WERI-Rb-1 (cell line): ENCODE data around the gene TTC28.

Source experiments
- DNase-seq: peaks from one replicate; pipeline ENCODE4 v3.0.0-alpha.2; 2020
- H3K27ac ChIP-seq: fragments of 250-450 bp; sonication (Bioruptor Pico); 2 replicates; pipeline ENCODE4 v1.5.1; 2020; ENCODE audit warnings: mild to moderate bottlenecking, moderate library complexity
- H3K27me3 ChIP-seq: fragments of 250-450 bp; sonication (Bioruptor Pico); 2 replicates; pipeline ENCODE4 v1.5.1; 2021; ENCODE audit warnings: mild to moderate bottlenecking, low read depth, moderate library complexity; ENCODE audit not compliant: insufficient read depth, severe bottlenecking
- H3K36me3 ChIP-seq: fragments of 250-450 bp; sonication (Bioruptor Pico); 2 replicates; pipeline ENCODE4 v1.5.1; 2020; ENCODE audit warnings: mild to moderate bottlenecking, moderate library complexity
- H3K4me3 ChIP-seq: 2 replicates; pipeline ENCODE4 v1.5.1; 2011; ENCODE audit warnings: low read depth, mild to moderate bottlenecking, control low read depth, low read length
- H3K9me3 ChIP-seq: fragments of 250-450 bp; sonication (Bioruptor Pico); 2 replicates; pipeline ENCODE4 v1.5.1; 2021; ENCODE audit warnings: mild to moderate bottlenecking, moderate library complexity; ENCODE audit not compliant: severe bottlenecking
- TF ChIP-seq, protein P1 (sequence below): IDR thresholded peaks from 2 replicates; pipeline ENCODE4 v1.5.1; 2011; ENCODE audit warnings: low read depth, mild to moderate bottlenecking, control low read depth, inconsistent platforms, low read length

TTC28 gene

DNA sequence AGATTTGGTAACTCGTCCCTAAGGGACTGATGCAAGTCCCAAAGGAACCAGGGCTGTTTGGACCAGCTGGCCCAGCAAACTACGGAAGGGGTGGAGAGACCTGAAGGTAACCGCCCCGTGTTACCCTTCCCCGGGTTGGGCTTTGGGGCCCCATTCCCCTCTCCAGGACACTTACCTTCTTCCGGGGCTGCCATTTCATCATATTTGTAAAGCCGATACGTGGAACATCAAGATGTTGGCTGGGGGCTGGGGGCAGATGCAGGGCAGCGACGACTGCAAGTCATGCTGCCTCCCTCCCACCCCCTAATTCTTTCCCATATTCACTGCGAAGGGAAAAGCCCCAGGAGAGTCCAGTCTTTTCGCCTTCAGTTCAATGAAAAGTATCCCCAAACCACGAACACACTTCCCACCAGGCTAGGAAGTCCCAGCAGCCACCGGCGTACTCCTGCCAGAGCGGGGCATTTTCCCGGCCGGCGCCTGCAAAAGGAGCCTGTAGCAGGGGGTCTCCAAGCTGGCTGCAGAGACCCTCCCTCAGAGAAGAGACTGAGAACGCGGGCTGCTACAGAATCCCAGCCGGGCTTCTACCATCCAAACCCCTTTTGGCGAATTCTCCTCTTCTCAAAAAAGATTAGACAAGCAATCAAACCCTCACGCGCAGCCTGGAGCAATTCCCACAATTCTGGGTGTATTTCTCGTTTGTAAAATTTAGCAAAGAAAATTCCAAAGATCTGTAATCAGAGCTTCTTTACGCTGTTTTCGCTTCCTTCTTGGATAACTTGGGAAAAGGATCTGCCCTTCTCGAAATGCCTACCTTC lies 236.7 kb downstream of the TTC28 start:
- H3K9me3 ChIP-seq, result no peaks in the 10 kb centered on the region
- no peaks in the 10 kb centered on the region for H3K27me3 ChIP-seq
- TF ChIP-seq, protein P1, sequence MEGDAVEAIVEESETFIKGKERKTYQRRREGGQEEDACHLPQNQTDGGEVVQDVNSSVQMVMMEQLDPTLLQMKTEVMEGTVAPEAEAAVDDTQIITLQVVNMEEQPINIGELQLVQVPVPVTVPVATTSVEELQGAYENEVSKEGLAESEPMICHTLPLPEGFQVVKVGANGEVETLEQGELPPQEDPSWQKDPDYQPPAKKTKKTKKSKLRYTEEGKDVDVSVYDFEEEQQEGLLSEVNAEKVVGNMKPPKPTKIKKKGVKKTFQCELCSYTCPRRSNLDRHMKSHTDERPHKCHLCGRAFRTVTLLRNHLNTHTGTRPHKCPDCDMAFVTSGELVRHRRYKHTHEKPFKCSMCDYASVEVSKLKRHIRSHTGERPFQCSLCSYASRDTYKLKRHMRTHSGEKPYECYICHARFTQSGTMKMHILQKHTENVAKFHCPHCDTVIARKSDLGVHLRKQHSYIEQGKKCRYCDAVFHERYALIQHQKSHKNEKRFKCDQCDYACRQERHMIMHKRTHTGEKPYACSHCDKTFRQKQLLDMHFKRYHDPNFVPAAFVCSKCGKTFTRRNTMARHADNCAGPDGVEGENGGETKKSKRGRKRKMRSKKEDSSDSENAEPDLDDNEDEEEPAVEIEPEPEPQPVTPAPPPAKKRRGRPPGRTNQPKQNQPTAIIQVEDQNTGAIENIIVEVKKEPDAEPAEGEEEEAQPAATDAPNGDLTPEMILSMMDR, result no peak
- H3K27ac ChIP-seq, result no peak overlapping the region
- H3K4me3 ChIP-seq, result no peak overlapping the region
- no peaks in the 10 kb centered on the region for H3K36me3 ChIP-seq
- DNase-seq, result no peak

DNA sequence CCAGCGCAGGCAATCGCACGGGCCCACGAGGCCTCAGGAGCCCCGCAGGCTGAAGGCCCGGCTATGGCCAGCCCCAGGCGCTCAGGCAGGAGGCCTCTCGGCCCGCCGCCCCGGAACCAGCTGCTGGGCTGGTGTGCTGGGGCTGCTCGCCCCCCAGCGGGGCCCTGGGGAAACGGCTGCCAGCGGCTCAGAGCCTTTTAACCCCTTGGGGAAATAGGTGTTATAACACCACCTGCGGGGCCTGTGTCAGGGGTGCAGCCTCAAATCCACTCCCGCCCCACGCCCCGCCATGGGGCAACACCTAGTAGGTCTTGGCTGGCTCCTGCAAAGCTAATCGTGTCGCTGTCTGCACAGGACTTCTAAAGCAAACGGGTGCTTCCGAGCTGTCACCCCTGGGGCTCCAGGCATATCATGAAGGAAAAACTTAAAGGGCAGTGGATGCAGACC lies 237.4 kb downstream of the TTC28 start:
- DNase-seq, result no peak
- no peak overlapping the region for H3K27ac ChIP-seq
- no peak overlapping the region for H3K4me3 ChIP-seq
- H3K27me3 ChIP-seq, result no peaks in the 10 kb centered on the region
- H3K9me3 ChIP-seq, result no peaks in the 10 kb centered on the region
- no peaks in the 10 kb centered on the region for H3K36me3 ChIP-seq
- TF ChIP-seq, protein P1, result no peak

DNA sequence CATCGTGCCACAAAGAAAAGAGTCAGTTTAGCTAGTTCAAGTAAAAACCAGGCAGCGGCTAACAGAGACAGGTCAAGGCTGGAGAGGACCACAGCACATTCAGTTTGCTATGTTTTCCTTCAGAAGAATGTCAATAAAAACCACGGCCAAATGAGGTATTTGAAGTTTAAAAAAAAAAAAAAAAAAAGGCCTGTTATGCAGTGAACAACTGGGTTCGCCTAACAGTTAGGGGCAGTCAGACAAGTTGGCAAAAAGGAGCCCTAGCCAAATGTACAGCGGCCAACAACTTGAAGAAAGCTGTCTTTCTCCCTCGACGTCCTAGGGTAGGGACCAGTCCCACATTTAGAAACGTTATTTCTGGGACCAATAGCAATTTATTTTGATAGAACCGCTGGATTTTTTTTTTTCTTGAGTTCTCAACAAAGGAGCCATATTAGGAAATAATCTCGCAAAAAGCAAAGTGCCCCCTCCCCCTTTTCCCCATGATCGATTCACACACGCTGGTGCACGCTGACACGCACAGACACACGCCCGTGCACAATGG lies 237.8 kb downstream of the TTC28 start:
- Histone ChIP-seq H3K27me3 (no peaks in the 10 kb centered on the region), H3K4me3 (no peak overlapping the region), H3K36me3 (no peaks in the 10 kb centered on the region), H3K27ac (no peak overlapping the region), H3K9me3 (no peaks in the 10 kb centered on the region)
- TF ChIP-seq, protein P1, result no peak
- no peak for DNase-seq

DNA sequence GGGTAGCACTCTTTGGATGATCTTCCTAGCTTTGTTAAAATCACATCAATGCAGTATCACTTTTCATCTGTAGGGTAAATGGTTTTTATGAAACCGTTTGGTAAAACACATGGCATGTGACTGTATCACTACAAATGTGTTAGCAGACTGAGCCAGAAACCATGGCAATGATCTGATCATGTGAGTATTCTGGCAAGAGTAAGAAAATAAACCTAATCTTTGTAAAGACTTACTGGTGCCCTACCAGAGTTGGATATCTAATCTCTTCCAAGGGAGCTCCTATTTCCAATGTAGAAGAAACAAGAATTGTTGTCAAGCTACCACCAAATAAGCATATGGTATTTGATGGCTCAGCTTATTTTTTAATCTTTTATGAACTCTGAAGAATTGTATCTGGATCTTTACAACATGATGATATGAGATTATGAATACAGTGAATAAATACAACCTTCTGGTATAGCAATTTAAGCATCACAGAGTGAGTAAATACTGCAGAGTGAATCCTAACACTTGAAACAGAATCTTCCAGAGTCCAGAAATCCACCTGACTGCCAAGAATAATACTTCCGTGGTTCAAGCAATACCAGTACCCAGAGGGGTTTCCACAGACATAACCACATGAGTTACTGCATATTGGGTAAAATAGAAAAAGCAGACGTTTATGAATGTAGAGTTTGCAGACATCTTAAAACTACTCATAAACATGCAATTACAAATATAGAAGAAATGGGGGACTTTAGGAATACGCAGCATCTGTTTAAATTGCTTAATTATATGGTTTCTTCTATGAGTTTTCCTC lies 238.8 kb downstream of the TTC28 start:
- Histone ChIP-seq H3K36me3 (no peaks in the 10 kb centered on the region), H3K9me3 (no peaks in the 10 kb centered on the region), H3K4me3 (no peak overlapping the region), H3K27me3 (no peaks in the 10 kb centered on the region), H3K27ac (no peak overlapping the region)
- TF ChIP-seq, protein P1, result no peak
- no peak for DNase-seq

DNA sequence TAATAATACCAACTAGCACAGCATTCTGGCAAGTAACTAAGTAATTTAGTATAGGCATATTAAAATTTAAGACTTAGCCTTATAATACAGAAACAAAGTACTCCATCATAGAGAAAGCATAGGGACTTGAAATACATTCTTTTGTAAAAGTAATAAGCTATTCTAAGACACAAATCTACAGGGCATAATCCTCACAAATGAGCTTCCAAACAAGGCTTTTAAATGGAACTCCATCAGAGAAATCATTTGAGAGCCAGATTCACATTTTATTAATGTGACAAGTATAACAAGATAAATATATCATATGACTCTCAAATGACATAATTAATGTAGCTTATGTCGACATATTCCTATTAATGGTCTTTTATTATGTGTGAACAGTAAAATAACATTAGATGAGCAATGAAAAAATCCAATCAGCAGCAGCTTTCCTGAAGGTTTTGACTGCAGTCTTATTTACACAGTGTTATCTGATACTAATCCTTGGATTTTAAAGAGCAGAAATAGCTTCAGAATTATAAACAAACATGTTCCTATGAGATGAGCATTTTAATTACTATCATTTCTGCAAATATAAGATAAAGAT lies 241.4 kb downstream of the TTC28 start:
- no peak overlapping the region for H3K4me3 ChIP-seq
- TF ChIP-seq, protein P1, result no peak
- H3K27ac ChIP-seq, result no peak overlapping the region
- H3K27me3 ChIP-seq, result no peaks in the 10 kb centered on the region
- H3K36me3 ChIP-seq, result no peaks in the 10 kb centered on the region
- DNase-seq, result no peak
- no peaks in the 10 kb centered on the region for H3K9me3 ChIP-seq
